Measurements from ENCODE around the gene BCKDK.

DNA sequence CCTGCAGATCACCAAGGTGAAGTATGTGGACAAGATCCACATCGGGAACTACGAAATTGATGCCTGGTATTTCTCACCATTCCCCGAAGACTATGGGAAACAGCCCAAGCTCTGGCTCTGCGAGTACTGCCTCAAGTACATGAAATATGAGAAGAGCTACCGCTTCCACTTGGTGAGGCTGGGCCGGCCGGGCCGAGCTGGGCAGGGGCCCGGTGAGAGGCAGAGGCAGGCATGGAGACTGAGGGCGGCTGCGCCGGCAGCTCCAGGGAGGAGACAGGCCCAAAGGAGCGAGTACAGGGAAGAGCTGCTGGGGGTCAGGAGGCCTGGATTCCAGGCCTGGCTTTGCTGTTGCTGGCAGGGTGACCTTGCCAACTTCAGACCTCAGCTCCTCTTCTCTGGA is 19.0 kb downstream of the BCKDK start:
- TF ChIP-seq, protein P1, sequence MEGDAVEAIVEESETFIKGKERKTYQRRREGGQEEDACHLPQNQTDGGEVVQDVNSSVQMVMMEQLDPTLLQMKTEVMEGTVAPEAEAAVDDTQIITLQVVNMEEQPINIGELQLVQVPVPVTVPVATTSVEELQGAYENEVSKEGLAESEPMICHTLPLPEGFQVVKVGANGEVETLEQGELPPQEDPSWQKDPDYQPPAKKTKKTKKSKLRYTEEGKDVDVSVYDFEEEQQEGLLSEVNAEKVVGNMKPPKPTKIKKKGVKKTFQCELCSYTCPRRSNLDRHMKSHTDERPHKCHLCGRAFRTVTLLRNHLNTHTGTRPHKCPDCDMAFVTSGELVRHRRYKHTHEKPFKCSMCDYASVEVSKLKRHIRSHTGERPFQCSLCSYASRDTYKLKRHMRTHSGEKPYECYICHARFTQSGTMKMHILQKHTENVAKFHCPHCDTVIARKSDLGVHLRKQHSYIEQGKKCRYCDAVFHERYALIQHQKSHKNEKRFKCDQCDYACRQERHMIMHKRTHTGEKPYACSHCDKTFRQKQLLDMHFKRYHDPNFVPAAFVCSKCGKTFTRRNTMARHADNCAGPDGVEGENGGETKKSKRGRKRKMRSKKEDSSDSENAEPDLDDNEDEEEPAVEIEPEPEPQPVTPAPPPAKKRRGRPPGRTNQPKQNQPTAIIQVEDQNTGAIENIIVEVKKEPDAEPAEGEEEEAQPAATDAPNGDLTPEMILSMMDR (conservative IDR thresholded peaks at IDR 0.05; ENCODE audit: low read depth, low read length) = no peak
- no peak for TF ChIP-seq EZH2 (IDR thresholded peaks at IDR 0.05; ENCODE audit: low read length, unreplicated experiment)
